Thoracic aorta (tissue), 2 donors: ENCODE measurements around the gene C1orf159. TPM values are rescaled to one million over a fixed set of nuclear protein-coding genes. Genes with fewer than 3 reads are reported as not detected.

Experiments used
- ATAC-seq: fragments of 150-250 bp; one replicate; pipeline ENCODE4 v1.8.0; 2017; ENCODE audit warnings: low read depth; ENCODE audit not compliant: insufficient number of reproducible peaks, low FRiP score
- DNase-seq: peaks from one replicate; pipeline ENCODE4 v3.0.0-alpha.2; 2020; ENCODE audit warnings: low spot score
- H3K27ac ChIP-seq, 2 donors: fragments of 200-600 bp; sonication (generic); 1 replicate in 1 of 2; 2 replicates in 1 of 2; pipeline ENCODE4 v1.5.1; 2016; ENCODE audit warnings: mild to moderate bottlenecking in 2 of 2, moderate library complexity in 2 of 2
- H3K27me3 ChIP-seq: fragments of 200-600 bp; sonication (generic); replicated peaks from 2 replicates; pipeline ENCODE4 v1.6.0; 2016; ENCODE audit warnings: mild to moderate bottlenecking; ENCODE audit not compliant: insufficient read depth
- H3K36me3 ChIP-seq: fragments of 200-600 bp; sonication (generic); one replicate; pipeline ENCODE4 v1.5.1; 2016
- H3K4me1 ChIP-seq, 2 donors: fragments of 200-600 bp; sonication (generic); 1 replicate in 1 of 2; 2 replicates in 1 of 2; pipeline versions ENCODE4 v1.5.1 to v1.6.0; 2016; ENCODE audit warnings: low read depth in 2 of 2, mild to moderate bottlenecking in 1 of 2; ENCODE audit not compliant: control insufficient read depth in 1 of 2
- H3K4me3 ChIP-seq: fragments of 200-600 bp; sonication (generic); 2 replicates; pipeline ENCODE4 v1.5.1; 2016; ENCODE audit warnings: mild to moderate bottlenecking
- H3K9me3 ChIP-seq: fragments of 200-600 bp; sonication (generic); 2 replicates; pipeline ENCODE4 v1.5.1; 2016
- total RNA-seq, 2 donors: library from RNA; depleted of rRNA; stranded (reverse); fragments of >200 nt; gene quantifications; one replicate each; pipeline versions ENCODE4 v1.1.0 to v1.2.3, GENCODE V29; 2016
- TF ChIP-seq, protein P1 (sequence below): fragments of 200-600 bp; sonication (generic); IDR thresholded peaks from one replicate; pipeline ENCODE4 v1.5.1; 2019; ENCODE audit warnings: antibody characterized with exemption

C1orf159 gene
- total RNA-seq, 2 donors from 2014 or later: 10.8 to 21.2 TPM

DNA sequence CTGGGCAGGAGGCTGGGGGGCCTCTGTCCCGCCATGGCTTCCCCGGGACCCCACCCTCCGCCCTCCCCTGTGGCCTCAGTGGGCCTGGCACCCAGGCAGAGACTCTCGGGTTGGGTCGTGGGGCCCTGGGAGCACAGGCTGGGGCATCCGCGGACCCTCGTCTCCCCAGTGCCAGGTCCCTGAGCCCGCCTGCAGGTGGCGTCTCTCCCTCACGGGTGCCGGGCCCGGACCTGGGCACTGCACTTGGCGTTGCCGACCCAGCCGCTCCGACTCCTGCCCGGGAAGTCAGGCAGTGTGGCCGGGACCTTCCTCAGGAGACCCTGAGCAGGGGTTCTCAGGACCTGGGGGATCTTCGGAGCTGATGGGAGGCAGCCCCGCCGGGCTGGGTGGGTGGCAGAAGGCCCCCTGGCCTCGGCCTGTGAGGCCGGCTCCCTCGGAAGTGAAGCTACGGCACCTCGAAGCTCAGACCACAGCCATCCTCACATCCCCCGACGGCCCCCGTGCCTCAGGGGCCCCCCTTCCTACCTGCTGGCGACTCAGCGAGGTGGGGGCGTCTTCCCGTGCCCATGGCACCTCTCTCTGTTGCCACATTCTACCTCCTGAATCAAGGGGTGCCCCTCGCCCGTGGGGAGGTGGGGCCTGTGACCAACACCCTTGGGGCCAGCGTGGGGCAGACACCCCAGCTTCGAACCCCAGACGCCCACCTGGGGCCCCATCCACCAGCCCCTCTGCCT lies 6.4 kb upstream of the C1orf159 start:
- Histone ChIP-seq H3K27me3 (no peaks in the 10 kb centered on the region), H3K9me3 (no peaks in the 10 kb centered on the region), H3K4me1 (peaks cover 3 to 7% of the 10 kb centered on the region in 2 donors), H3K36me3 (no peaks in the 10 kb centered on the region), H3K4me3 (peak overlapping the region; percentile 62), H3K27ac (no peak overlapping the region)
- DNase-seq (peak; percentile 27), ATAC-seq (no peak)
- TF ChIP-seq, protein P1, sequence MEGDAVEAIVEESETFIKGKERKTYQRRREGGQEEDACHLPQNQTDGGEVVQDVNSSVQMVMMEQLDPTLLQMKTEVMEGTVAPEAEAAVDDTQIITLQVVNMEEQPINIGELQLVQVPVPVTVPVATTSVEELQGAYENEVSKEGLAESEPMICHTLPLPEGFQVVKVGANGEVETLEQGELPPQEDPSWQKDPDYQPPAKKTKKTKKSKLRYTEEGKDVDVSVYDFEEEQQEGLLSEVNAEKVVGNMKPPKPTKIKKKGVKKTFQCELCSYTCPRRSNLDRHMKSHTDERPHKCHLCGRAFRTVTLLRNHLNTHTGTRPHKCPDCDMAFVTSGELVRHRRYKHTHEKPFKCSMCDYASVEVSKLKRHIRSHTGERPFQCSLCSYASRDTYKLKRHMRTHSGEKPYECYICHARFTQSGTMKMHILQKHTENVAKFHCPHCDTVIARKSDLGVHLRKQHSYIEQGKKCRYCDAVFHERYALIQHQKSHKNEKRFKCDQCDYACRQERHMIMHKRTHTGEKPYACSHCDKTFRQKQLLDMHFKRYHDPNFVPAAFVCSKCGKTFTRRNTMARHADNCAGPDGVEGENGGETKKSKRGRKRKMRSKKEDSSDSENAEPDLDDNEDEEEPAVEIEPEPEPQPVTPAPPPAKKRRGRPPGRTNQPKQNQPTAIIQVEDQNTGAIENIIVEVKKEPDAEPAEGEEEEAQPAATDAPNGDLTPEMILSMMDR: peak; percentile 79

DNA sequence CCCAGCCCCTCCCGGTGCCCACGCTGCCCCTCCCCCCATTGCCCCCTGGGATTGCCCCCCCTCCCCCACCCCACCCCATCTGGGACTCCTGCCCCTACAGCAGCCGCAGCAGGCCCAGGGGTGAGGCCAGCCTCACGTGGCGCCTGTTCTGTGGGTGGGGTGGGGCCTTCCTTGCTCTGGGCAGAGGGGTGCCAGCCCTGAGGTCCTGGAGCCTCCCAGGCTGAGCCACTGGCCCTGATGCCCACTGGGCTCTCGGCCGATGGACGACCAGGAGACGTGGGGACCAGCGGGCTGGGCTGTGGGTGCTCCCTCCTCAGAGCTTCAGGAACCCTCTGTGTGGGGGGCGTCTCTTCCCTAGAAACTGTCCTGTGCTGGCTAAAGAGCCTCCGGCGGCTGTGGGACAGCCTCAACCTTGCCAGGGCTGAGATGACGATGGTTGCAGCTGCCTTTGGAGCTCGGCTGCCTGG lies 5.8 kb upstream of the C1orf159 start:
- Histone ChIP-seq H3K4me1 (peaks cover 3 to 7% of the 10 kb centered on the region in 2 donors), H3K9me3 (no peaks in the 10 kb centered on the region), H3K27me3 (no peaks in the 10 kb centered on the region), H3K36me3 (no peaks in the 10 kb centered on the region), H3K27ac (no peak overlapping the region), H3K4me3 (peak overlapping the region; percentile 62)
- no peak for DNase-seq
- TF ChIP-seq, protein P1: no peak
- no peak for ATAC-seq

DNA sequence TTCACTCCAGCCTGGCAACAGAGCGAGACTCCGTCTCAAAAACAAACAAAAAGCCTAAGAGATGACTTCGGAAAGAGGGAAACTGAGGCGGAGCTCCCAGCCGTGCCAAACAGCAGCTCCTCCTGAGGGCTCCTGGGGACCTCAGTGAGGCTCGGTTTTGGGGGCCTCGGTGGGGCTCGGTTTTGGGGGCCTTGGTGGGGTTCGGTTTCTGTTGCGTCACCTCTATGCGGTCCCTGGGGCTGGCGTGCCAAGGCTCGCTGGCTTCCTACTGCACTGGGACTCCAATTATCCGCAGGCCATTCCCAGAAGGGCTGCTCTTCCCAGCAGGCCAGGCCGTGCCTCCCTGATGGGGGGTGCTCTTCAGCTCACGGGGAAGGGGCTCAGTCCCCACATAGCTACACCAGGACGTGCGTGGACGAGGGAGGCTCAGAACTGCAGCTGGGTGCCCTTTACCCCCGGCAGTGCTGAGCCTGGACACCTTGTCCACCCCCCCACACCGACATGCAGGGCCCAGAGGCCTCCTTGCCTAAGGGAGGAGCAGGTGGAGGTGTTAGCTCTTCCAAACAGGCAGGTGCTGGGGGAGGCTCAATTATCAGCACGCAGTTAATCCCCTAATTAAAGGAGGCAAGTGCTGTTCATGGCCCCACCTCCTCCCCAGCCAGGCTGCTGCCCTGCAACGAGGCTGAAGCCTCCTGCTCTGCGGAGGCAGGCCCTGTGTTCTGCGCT lies 5.1 kb upstream of the C1orf159 start:
- ATAC-seq (no peak), DNase-seq (no peak)
- peaks cover 3 to 7% of the 10 kb centered on the region in 2 donors for H3K4me1 ChIP-seq
- no peaks in the 10 kb centered on the region for H3K27me3 ChIP-seq
- no peaks in the 10 kb centered on the region for H3K9me3 ChIP-seq
- no peaks in the 10 kb centered on the region for H3K36me3 ChIP-seq
- TF ChIP-seq, protein P1: no peak
- H3K4me3 ChIP-seq: no peak overlapping the region
- no peak overlapping the region for H3K27ac ChIP-seq

DNA sequence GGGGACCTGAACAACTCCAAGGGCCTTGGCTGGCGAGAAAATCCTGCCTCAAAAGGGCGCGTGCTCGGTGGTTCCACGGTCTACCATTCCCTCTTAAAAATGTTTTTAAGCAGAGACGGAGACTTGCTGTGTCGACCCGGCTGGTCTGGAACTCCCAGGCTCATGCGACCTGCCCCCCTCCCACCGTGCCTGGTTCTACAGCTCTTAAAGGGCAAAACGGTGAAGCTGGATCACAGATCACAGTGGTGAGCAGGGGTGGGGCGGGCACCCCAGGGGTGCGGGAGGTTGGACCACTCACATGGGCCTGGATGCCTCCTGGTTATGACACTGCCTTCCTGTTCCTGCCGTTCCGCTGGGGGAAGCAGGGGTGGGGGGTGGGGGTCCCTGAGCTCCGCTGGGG lies 4.2 kb upstream of the C1orf159 start:
- Histone ChIP-seq H3K27me3 (no peaks in the 10 kb centered on the region), H3K36me3 (no peaks in the 10 kb centered on the region), H3K9me3 (no peaks in the 10 kb centered on the region), H3K4me3 (no peak overlapping the region), H3K4me1 (peaks cover 5 to 9% of the 10 kb centered on the region in 2 donors), H3K27ac (no peak overlapping the region)
- no peak for ATAC-seq
- TF ChIP-seq, protein P1: no peak
- DNase-seq: no peak

DNA sequence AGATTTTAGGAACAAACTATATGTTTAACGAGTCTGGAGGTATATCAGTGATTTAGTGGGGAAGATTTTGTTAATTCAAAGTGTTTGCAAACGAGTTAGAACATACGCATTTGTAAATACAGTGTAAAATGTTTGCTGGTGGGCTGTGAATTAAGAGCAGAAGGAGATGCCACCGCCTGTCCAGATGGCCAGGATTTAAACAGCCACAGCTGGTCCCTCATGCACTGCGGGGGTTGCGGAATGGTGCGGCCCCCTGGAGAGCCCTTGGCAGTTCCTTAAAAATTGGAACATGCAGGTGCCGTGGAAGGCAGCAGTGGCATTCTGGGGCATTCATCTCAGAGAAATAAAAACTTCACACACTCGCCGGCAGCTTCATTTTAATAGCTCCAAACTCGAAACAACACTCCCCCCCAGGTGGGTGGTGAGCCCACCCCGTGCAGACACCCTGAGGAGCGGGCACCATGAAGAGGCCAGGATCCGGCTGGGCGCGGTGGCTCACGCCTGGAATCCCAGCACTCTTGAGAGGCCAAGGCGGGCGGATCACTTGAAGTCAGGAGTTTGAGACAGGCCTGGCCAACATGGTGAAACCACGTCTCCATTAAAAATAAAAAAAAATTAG lies 3.5 kb upstream of the C1orf159 start:
- H3K9me3 ChIP-seq: no peaks in the 10 kb centered on the region
- no peak overlapping the region for H3K27ac ChIP-seq
- no peaks in the 10 kb centered on the region for H3K36me3 ChIP-seq
- peaks cover 8 to 13% of the 10 kb centered on the region in 2 donors for H3K4me1 ChIP-seq
- TF ChIP-seq, protein P1: no peak
- ATAC-seq: no peak
- H3K27me3 ChIP-seq: no peaks in the 10 kb centered on the region
- no peak overlapping the region for H3K4me3 ChIP-seq
- no peak for DNase-seq
